HepG2 (cell line): ENCODE data around the gene SERHL2. TPM values are rescaled to one million over a fixed set of nuclear protein-coding genes. Genes with fewer than 3 reads are reported as not detected.

Experiments used
- ASH2L ChIP-seq: fragments of 300-600, 200-600 bp; sonication (generic); IDR thresholded peaks from 2 replicates; pipeline ENCODE4 v1.7.0; 2017; ENCODE audit warnings: low read depth, mild to moderate bottlenecking, moderate library complexity, mixed read lengths, low read length; ENCODE audit not compliant: insufficient read length
- ATM ChIP-seq: fragments of 450-650 bp; IDR thresholded peaks from 2 replicates; pipeline ENCODE4 v1.7.1; 2017; ENCODE audit warnings: mild to moderate bottlenecking, borderline replicate concordance
- BHLHE40 ChIP-seq: IDR thresholded peaks from 2 replicates; pipeline ENCODE4 v1.6.1; 2011; ENCODE audit warnings: low read length, improper control_type of control experiment
- CREB1 ChIP-seq, 2 experiments: fragments of 450-650 bp in 1 of 2; IDR thresholded peaks; 2 replicates each; pipeline ENCODE4 v1.6.1; 2016 to 2017; ENCODE audit warnings: control low read depth in 1 of 2, mild to moderate bottlenecking in 1 of 2, missing compliant biosample characterization in 1 of 2, missing genetic modification characterization in 1 of 2
- CREBL2 ChIP-seq: sonication (generic); formaldehyde crosslinking; IDR thresholded peaks from 2 replicates; pipeline ENCODE4 v1.8.1; 2023; ENCODE audit warnings: missing genetic modification reagents, mild to moderate bottlenecking, borderline replicate concordance
- FOXK2 ChIP-seq: fragments of 450-650 bp; IDR thresholded peaks from 2 replicates; pipeline ENCODE4 v1.6.1; 2016
- GABPB1 ChIP-seq: IDR thresholded peaks from 2 replicates; pipeline ENCODE4 v1.6.1; 2016; ENCODE audit warnings: mild to moderate bottlenecking, missing genetic modification reagents, moderate library complexity, missing compliant biosample characterization
- GTF3A ChIP-seq: sonication (generic); formaldehyde crosslinking; conservative IDR thresholded peaks from 2 replicates; pipeline ENCODE4 v1.4.0; 2020; ENCODE audit warnings: mild to moderate bottlenecking, missing genetic modification reagents
- GZF1 ChIP-seq: sonication (generic); formaldehyde crosslinking; IDR thresholded peaks from 2 replicates; pipeline ENCODE4 v1.5.1; 2020; ENCODE audit warnings: mild to moderate bottlenecking, missing genetic modification reagents
- HNRNPLL ChIP-seq: fragments of 200-400 bp; formaldehyde crosslinking; IDR thresholded peaks from 2 replicates; pipeline ENCODE4 v1.6.1; 2017; ENCODE audit warnings: mild to moderate bottlenecking, low read depth, low read length; ENCODE audit not compliant: poor library complexity, severe bottlenecking
- IRF2 ChIP-seq: IDR thresholded peaks from 2 replicates; pipeline ENCODE4 v1.6.1; 2018; ENCODE audit warnings: missing genetic modification reagents, missing compliant biosample characterization
- KLF6 ChIP-seq: IDR thresholded peaks from 2 replicates; pipeline ENCODE4 v1.8.0; 2016; ENCODE audit warnings: missing biosample characterization, missing genetic modification reagents
- LCORL ChIP-seq, 2 experiments: fragments of 450-650 bp in 1 of 2; sonication (generic) in 1 of 2; formaldehyde crosslinking in 1 of 2; IDR thresholded peaks; 2 replicates each; pipeline versions ENCODE4 v1.5.0 to v1.6.1; 2017 to 2020; ENCODE audit warnings: antibody characterized with exemption in 1 of 2, missing genetic modification reagents in 1 of 2
- PAX8 ChIP-seq: sonication (generic); formaldehyde crosslinking; IDR thresholded peaks from 2 replicates; pipeline ENCODE4 v1.8.0; 2022; ENCODE audit warnings: mild to moderate bottlenecking, missing genetic modification reagents, borderline replicate concordance
- PHF21A ChIP-seq: sonication (generic); formaldehyde crosslinking; IDR thresholded peaks from 2 replicates; pipeline ENCODE4 v1.5.0; 2020; ENCODE audit warnings: mild to moderate bottlenecking, missing genetic modification reagents
- REPIN1 ChIP-seq: sonication (generic); formaldehyde crosslinking; IDR thresholded peaks from 2 replicates; pipeline ENCODE4 v1.8.0; 2022; ENCODE audit warnings: missing genetic modification reagents, low read depth, mild to moderate bottlenecking, borderline replicate concordance
- RFXAP ChIP-seq: sonication (generic); formaldehyde crosslinking; IDR thresholded peaks from 2 replicates; pipeline ENCODE4 v1.4.0; 2020; ENCODE audit warnings: missing genetic modification reagents, borderline replicate concordance
- TOE1 ChIP-seq: sonication (generic); formaldehyde crosslinking; IDR thresholded peaks from 2 replicates; pipeline ENCODE4 v1.4.0; 2020; ENCODE audit warnings: mild to moderate bottlenecking, missing genetic modification reagents
- YEATS4 ChIP-seq: sonication (generic); formaldehyde crosslinking; IDR thresholded peaks from 2 replicates; pipeline ENCODE4 v1.4.0; 2020; ENCODE audit warnings: missing genetic modification reagents, borderline replicate concordance
- ZBTB7B ChIP-seq: sonication (generic); formaldehyde crosslinking; IDR thresholded peaks from 2 replicates; pipeline ENCODE4 v1.4.0; 2020; ENCODE audit warnings: missing genetic modification reagents
- ZFP62 ChIP-seq: sonication (generic); formaldehyde crosslinking; IDR thresholded peaks from 2 replicates; pipeline ENCODE4 v1.4.0; 2020; ENCODE audit warnings: missing genetic modification reagents
- ZNF160 ChIP-seq: sonication (generic); formaldehyde crosslinking; IDR thresholded peaks from 2 replicates; pipeline ENCODE4 v1.8.0; 2022; ENCODE audit warnings: mild to moderate bottlenecking, inconsistent platforms, missing genetic modification reagents
- ZNF296 ChIP-seq: sonication (generic); formaldehyde crosslinking; conservative IDR thresholded peaks from 2 replicates; pipeline ENCODE4 v1.5.0; 2020; ENCODE audit warnings: mild to moderate bottlenecking, missing genetic modification reagents
- ZNF552 ChIP-seq: sonication (generic); formaldehyde crosslinking; IDR thresholded peaks from 2 replicates; pipeline ENCODE4 v1.9.0; 2022; ENCODE audit warnings: missing genetic modification reagents, mild to moderate bottlenecking, borderline replicate concordance
- ZNF629 ChIP-seq: sonication (generic); formaldehyde crosslinking; conservative IDR thresholded peaks from 2 replicates; pipeline ENCODE4 v1.5.0; 2020; ENCODE audit warnings: missing genetic modification reagents
- ZNF746 ChIP-seq: sonication (generic); formaldehyde crosslinking; IDR thresholded peaks from 2 replicates; pipeline ENCODE4 v1.8.0; 2022; ENCODE audit warnings: mild to moderate bottlenecking, missing genetic modification reagents
- ZNF747 ChIP-seq: sonication (generic); formaldehyde crosslinking; IDR thresholded peaks from 2 replicates; pipeline ENCODE4 v1.8.1; 2023; ENCODE audit warnings: missing genetic modification reagents, mild to moderate bottlenecking, borderline replicate concordance
- ZNF792 ChIP-seq: IDR thresholded peaks from 2 replicates; pipeline ENCODE4 v1.6.1; 2016
- ZNF839 ChIP-seq: sonication (generic); formaldehyde crosslinking; IDR thresholded peaks from 2 replicates; pipeline ENCODE4 v1.4.0; 2020; ENCODE audit warnings: missing genetic modification reagents, mild to moderate bottlenecking, borderline replicate concordance
- polyA plus RNA-seq, 8 experiments: library from polyadenylated mRNA; depleted of rRNA in 3 of 8; stranded (reverse) in 7 of 8; unstranded in 1 of 8; fragments of >200 nt; fragmentation: Illumina TruSeq in 4 of 8; extraction: Trizol in 4 of 8; gene quantifications; 2 replicates each; pipeline versions ENCODE4 v1.2.1 to v1.2.3, GENCODE V29; 2011 to 2016; ENCODE audit warnings: low read depth in 4 of 8, missing spikeins in 1 of 8, mixed read lengths in 1 of 8; ENCODE audit not compliant: insufficient read depth in 1 of 8
- total RNA-seq, 5 experiments: library from RNA; depleted of rRNA; stranded (reverse); fragments of >200 nt; fragmentation: Illumina TruSeq; extraction: Trizol; gene quantifications; 2 replicates each; pipeline ENCODE4 v1.2.3, GENCODE V29; 2016; ENCODE audit warnings: low read depth in 1 of 5
- TF ChIP-seq, protein P1 (sequence below): sonication (generic); formaldehyde crosslinking; IDR thresholded peaks from 2 replicates; pipeline ENCODE4 v1.4.0; 2020; ENCODE audit warnings: mild to moderate bottlenecking, missing genetic modification reagents
- TF ChIP-seq, protein P2 (sequence below): sonication (generic); formaldehyde crosslinking; IDR thresholded peaks from 2 replicates; pipeline ENCODE4 v1.4.0; 2020; ENCODE audit warnings: missing genetic modification reagents, borderline replicate concordance

The SERHL2 gene
- total and polyA plus RNA-seq, 2 of the 13 experiments (the other 11 are each of a cell fraction or from before 2014, with no cell fraction given), result 1.0 to 1.8 TPM

DNA sequence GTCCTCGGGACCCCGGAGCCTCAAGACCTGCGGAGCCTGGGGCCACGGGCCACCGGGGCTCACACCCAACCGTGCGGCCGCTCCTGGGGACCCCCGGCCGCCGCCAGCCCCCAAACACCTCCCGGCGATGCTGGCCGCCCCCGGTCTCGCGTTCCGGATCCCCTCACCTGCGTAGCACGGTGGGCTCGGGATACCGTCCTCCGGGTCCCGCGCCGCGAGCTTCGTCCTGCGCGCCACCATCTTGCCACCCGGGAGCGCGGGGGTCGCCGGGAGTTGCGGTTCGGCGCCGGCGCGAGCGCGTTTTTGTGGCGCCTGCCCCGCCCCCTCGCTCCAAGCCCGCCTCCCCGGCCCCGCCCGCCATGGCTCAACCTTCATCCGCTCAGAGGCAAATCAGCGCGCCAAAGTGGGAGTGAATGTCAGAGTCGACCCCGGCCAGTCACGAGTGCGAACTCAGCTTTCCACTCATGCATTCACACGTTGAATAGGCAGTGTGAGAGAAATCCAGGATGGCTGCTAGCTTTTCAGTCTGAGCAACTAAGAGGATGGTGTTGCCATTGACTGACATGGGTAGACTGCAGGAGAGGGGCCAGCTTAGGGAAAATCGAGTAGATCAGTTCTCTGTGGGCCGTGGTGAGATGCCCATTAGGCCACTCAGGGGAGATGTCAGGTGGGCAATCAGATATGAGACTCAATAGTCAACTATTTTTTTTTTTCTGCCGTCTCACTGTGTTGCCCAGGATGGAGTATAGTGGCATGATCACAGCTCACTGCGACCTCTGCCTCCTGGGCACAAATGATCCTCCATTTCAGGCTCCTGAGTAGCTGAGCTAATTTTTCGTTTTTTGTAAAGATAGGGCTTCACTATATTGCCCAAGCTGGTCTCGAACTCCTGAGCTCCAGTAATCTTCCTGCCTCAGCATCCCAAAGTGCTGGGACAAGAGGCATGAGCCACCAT is 28.3 kb downstream of the SERHL2 start (continued):
- TF ChIP-seq GTF3A (CRISPR knock-in tag), result no peak
- peak; percentile 43; the same call in 1 of the 2 replicates for TF ChIP-seq YEATS4 (CRISPR knock-in tag)
- no peak for TF ChIP-seq KLF6 (CRISPR knock-in tag)
- no peak for TF ChIP-seq ZBTB7B
- TF ChIP-seq, protein P1, sequence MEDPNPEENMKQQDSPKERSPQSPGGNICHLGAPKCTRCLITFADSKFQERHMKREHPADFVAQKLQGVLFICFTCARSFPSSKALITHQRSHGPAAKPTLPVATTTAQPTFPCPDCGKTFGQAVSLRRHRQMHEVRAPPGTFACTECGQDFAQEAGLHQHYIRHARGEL (CRISPR knock-in tag), result no peak
- TF ChIP-seq ZNF296 (CRISPR knock-in tag), result no peak
- TF ChIP-seq ZNF746 (CRISPR knock-in tag), result no peak
- no peak for TF ChIP-seq TOE1 (CRISPR knock-in tag)
- TF ChIP-seq GABPB1 (CRISPR knock-in tag), result peak; percentile 71; the same call in 1 of the 2 replicates
- TF ChIP-seq ZNF839 (CRISPR knock-in tag), result no peak
- no peak for TF ChIP-seq REPIN1
- TF ChIP-seq ZNF552, result no peak
- TF ChIP-seq GZF1 (CRISPR knock-in tag), result no peak
- no peak for TF ChIP-seq ZNF160
- TF ChIP-seq, protein P2, sequence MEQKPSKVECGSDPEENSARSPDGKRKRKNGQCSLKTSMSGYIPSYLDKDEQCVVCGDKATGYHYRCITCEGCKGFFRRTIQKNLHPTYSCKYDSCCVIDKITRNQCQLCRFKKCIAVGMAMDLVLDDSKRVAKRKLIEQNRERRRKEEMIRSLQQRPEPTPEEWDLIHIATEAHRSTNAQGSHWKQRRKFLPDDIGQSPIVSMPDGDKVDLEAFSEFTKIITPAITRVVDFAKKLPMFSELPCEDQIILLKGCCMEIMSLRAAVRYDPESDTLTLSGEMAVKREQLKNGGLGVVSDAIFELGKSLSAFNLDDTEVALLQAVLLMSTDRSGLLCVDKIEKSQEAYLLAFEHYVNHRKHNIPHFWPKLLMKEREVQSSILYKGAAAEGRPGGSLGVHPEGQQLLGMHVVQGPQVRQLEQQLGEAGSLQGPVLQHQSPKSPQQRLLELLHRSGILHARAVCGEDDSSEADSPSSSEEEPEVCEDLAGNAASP, result no peak
- no peak for TF ChIP-seq ZFP62
- TF ChIP-seq IRF2 (CRISPR knock-in tag), result 0 out of 2 replicates have a peak, but pooled peaks have one; percentile 15
- TF ChIP-seq PAX8, result no peak
- no peak for TF ChIP-seq LCORL (IDR thresholded peaks at IDR 0.05)
- no peak for TF ChIP-seq LCORL (CRISPR knock-in tag; IDR thresholded peaks at IDR 0.05)
- TF ChIP-seq RFXAP, result no peak
- no peak for TF ChIP-seq ASH2L
- no peak for TF ChIP-seq BHLHE40
- TF ChIP-seq ATM, result no peak
- TF ChIP-seq PHF21A (CRISPR knock-in tag), result no peak
- no peak for TF ChIP-seq ZNF792 (CRISPR knock-in tag)
- peak; percentile 22 for TF ChIP-seq HNRNPLL
- TF ChIP-seq ZNF629 (CRISPR knock-in tag), result no peak
- TF ChIP-seq ZNF747 (CRISPR knock-in tag), result no peak
- no peak for TF ChIP-seq CREBL2 (CRISPR knock-in tag)
- no peak for TF ChIP-seq CREB1 (IDR thresholded peaks at IDR 0.05)
- no peak for TF ChIP-seq CREB1 (CRISPR knock-in tag; IDR thresholded peaks at IDR 0.05)
- no peak for TF ChIP-seq FOXK2
